Caco-2 (cell line): ENCODE data around the gene KLHL29. TPM values are rescaled to one million over a fixed set of nuclear protein-coding genes. Genes with fewer than 3 reads are reported as not detected.

Experiments used
- BruUV-seq: library from RNA; stranded (reverse); fragments of 400-500 nt; replicated peaks from 2 replicates; lab custom pipeline; 2021; lab: Mats Ljungman, UMichigan
- CTCF ChIA-PET: fragments of 300-600 bp; sonication (Branson Sonifier 250); formaldehyde crosslinking; loops from one replicate; lab custom pipeline; 2022; ENCODE audit warnings: antibody characterized with exemption; lab: Charles Lee
- POLR2A ChIA-PET: fragments of 300-600 bp; sonication (Branson Sonifier 250); formaldehyde crosslinking; loops from one replicate; lab custom pipeline; 2022; ENCODE audit warnings: antibody characterized with exemption; lab: Charles Lee
- DNase-seq, 2 experiments: peaks; one replicate each; pipeline versions ENCODE4 v3.0.0 to v3.0.0-alpha.2; 2020 to 2022
- H3K27me3 ChIP-seq: replicated peaks from 2 replicates; pipeline ENCODE4 v1.6.0; 2011; ENCODE audit warnings: low read length; ENCODE audit not compliant: control insufficient read depth, insufficient read depth
- H3K36me3 ChIP-seq: 2 replicates; pipeline ENCODE4 v1.5.1; 2011; ENCODE audit warnings: low read length; ENCODE audit not compliant: control insufficient read depth, insufficient read depth
- H3K4me1 ChIP-seq: fragments of 250-450 bp; sonication (Bioruptor Pico); 2 replicates; pipeline ENCODE4 v1.5.1; 2020; ENCODE audit warnings: mild to moderate bottlenecking
- H3K4me3 ChIP-seq: 2 replicates; pipeline ENCODE4 v1.5.1; 2011; ENCODE audit warnings: low read depth, mild to moderate bottlenecking, control low read depth, low read length
- H3K9me3 ChIP-seq: fragments of 250-450 bp; sonication (Bioruptor Pico); 2 replicates; pipeline ENCODE4 v1.5.1; 2020; ENCODE audit warnings: mild to moderate bottlenecking, moderate library complexity
- H3K27ac Mint-ChIP-seq: one replicate; pipeline ENCODE4 v1.8.0; 2022; ENCODE audit warnings: mixed read lengths; ENCODE audit not compliant: unreplicated experiment
- H3K27me3 Mint-ChIP-seq: one replicate; pipeline ENCODE4 v1.8.0; 2022; ENCODE audit warnings: mixed read lengths; ENCODE audit not compliant: insufficient read depth, unreplicated experiment
- H3K36me3 Mint-ChIP-seq: one replicate; pipeline ENCODE4 v1.8.0; 2022; ENCODE audit warnings: mild to moderate bottlenecking, mixed read lengths; ENCODE audit not compliant: insufficient read depth, unreplicated experiment
- H3K4me1 Mint-ChIP-seq: one replicate; pipeline ENCODE4 v1.8.0; 2022; ENCODE audit warnings: low read depth, mixed read lengths; ENCODE audit not compliant: unreplicated experiment
- H3K4me3 Mint-ChIP-seq: one replicate; pipeline ENCODE4 v1.8.0; 2022; ENCODE audit warnings: mild to moderate bottlenecking, moderate library complexity, mixed read lengths; ENCODE audit not compliant: unreplicated experiment
- H3K9me3 Mint-ChIP-seq: one replicate; pipeline ENCODE4 v1.8.0; 2022; ENCODE audit warnings: mixed read lengths; ENCODE audit not compliant: unreplicated experiment
- intact Hi-C: fragments of 100-400 bp; cut with micrococcal nuclease; formaldehyde crosslinking; loops from one replicate; pipeline ENCODE4 v1.10.0; 2022; ENCODE audit not compliant: unreplicated experiment
- total RNA-seq: library from RNA; stranded (reverse); gene quantifications from 2 replicates; pipeline ENCODE4 v1.2.3, GENCODE V29; 2022
- TF ChIP-seq, protein P1 (sequence below), 2 experiments: fragments of 200-600 bp in 1 of 2; IDR thresholded peaks; 1 replicate in 1 of 2; 2 replicates in 1 of 2; pipeline versions ENCODE4 v1.5.1 to v1.8.0; 2011 to 2022; ENCODE audit warnings: antibody characterized with exemption in 1 of 2, control low read depth in 1 of 2, inconsistent platforms in 1 of 2, low read depth in 1 of 2, low read length in 1 of 2, mild to moderate bottlenecking in 1 of 2, moderate library complexity in 1 of 2; ENCODE audit not compliant: insufficient read depth in 1 of 2, severe bottlenecking in 1 of 2, unreplicated experiment in 1 of 2

Gene KLHL29
- total RNA-seq, 1 experiment from 2014 or later, result 0.61 TPM

DNA sequence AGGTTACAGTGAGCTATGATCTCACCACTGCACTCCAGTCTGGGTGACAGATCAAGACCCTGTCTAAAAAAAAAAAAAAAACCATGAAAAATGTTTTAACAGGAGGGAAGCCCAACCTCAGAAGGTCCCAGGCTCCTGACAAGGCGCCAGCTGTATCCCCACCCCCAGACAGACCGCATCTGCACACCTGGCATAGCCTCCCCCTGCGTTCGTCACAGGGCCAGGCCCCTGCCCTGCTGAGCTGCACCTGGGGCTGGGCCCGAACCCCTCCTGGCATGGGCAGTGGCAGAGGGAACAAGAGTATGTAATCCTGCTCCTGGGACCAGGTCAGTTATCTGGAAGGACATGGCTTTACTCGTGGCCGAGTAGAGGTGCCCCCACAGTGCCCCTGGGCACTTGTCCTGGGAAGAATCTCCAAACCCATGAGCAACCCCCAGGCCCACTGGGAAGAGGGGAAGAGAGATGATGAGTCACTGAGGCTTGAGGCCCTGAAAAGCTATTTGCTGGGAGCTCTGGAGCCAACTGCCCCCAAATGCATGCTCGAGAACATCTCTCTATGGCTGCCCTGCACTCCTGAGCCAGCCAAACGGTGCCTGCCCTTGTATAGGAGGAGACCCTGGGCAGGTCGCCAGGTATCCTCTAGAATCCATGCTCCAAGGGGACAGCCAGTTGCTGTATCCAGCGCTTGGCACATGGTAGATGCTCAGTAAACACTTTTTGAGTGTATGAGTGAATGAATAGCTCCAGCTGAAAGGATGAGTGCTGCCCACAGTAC lies 276.5 kb downstream of the KLHL29 start:
- Mint-ChIP-seq H3K4me1 (no peaks in the 10 kb centered on the region), H3K27me3 (no peaks in the 10 kb centered on the region), H3K4me3 (no peak overlapping the region), H3K36me3 (no peaks in the 10 kb centered on the region), H3K9me3 (no peaks in the 10 kb centered on the region), H3K27ac (no peak overlapping the region)
- Histone ChIP-seq H3K27me3 (no peaks in the 10 kb centered on the region), H3K4me3 (no peak overlapping the region), H3K9me3 (no peaks in the 10 kb centered on the region), H3K36me3 (no peaks in the 10 kb centered on the region), H3K4me1 (peaks cover 9% of the 10 kb centered on the region)
- no TSS peak for BruUV-seq
- TF ChIP-seq, protein P1, sequence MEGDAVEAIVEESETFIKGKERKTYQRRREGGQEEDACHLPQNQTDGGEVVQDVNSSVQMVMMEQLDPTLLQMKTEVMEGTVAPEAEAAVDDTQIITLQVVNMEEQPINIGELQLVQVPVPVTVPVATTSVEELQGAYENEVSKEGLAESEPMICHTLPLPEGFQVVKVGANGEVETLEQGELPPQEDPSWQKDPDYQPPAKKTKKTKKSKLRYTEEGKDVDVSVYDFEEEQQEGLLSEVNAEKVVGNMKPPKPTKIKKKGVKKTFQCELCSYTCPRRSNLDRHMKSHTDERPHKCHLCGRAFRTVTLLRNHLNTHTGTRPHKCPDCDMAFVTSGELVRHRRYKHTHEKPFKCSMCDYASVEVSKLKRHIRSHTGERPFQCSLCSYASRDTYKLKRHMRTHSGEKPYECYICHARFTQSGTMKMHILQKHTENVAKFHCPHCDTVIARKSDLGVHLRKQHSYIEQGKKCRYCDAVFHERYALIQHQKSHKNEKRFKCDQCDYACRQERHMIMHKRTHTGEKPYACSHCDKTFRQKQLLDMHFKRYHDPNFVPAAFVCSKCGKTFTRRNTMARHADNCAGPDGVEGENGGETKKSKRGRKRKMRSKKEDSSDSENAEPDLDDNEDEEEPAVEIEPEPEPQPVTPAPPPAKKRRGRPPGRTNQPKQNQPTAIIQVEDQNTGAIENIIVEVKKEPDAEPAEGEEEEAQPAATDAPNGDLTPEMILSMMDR (IDR thresholded peaks at IDR 0.05; ENCODE audit: insufficient read depth in 1 of 2, low read depth in 1 of 2, low read length in 1 of 2, severe bottlenecking in 1 of 2, unreplicated experiment in 1 of 2), result no peak
- ChIA-PET CTCF (interaction anchor here (0.7 to 0.8 kb wide), 3 partner anchors 13 to 371 kb away, joined by 3 to 4 read pairs (median 3); no protein-coding TSS in a partner anchor), POLR2A (no interaction called here)
- intact Hi-C loops, result no loop called here
- no peak for DNase-seq

GRCh38 chr2:23662466-23662865 lies 277.5 kb downstream of the KLHL29 start:
- Mint-ChIP-seq H3K4me1 (no peaks in the 10 kb centered on the region), H3K27me3 (no peaks in the 10 kb centered on the region), H3K4me3 (no peak overlapping the region), H3K27ac (no peak overlapping the region), H3K36me3 (no peaks in the 10 kb centered on the region), H3K9me3 (no peaks in the 10 kb centered on the region)
- DNase-seq, result no peak
- TF ChIP-seq, protein P1 (IDR thresholded peaks at IDR 0.05; ENCODE audit: insufficient read depth in 1 of 2, low read depth in 1 of 2, low read length in 1 of 2, severe bottlenecking in 1 of 2, unreplicated experiment in 1 of 2), result no peak
- H3K36me3 ChIP-seq, result no peaks in the 10 kb centered on the region
- H3K4me3 ChIP-seq, result no peak overlapping the region
- POLR2A ChIA-PET, result no interaction called here
- H3K9me3 ChIP-seq, result no peaks in the 10 kb centered on the region
- BruUV-seq, result no TSS peak
- CTCF ChIA-PET, result no interaction called here
- intact Hi-C loops, result no loop called here
- no peaks in the 10 kb centered on the region for H3K27me3 ChIP-seq
- H3K4me1 ChIP-seq, result peaks cover 9% of the 10 kb centered on the region

DNA sequence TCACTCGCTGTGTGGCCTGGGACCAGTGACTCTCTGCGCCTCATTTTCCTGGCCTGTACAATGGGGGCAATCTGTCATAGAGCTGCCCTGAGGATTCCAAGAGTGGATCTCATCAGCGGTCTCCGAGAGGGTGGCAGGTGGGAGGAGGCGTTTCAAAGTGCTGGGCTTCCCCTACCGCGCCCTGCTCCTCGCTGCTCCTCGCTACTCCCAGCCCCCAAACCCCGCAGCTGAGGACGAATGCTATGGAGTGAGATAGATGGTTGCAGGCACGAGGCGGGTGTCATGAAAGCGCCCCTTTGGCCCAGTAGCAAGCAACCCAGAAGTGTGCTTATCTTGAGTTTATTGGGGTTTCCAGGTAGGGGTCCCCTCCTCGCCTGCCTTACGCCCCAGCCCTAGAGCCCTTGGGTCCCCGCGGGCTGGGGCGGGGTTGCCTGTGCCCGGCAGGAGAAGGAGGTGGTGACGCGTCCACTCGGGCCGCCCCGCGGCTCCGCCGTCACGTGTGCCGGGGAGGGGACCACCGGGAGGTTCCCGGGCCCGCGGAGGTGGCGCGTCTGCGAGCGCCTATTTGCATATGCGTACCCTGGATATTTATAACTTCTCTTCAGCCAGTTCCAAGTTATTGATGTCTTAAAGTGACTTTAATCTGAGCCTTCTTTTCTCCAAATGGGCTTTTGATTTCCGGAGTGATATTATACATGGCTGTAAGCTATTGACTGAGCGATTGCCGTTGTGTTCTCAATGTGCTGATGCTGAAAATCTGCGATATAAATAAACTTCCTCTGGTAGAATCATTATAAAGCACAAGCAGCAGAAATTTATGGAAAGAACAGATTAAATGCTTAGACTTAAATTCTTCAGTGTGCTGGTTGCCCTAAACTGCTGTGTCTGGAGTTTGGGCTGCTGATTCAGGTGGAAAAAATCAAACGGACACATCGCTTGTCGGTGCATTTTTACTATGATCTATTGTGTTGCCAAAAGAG lies 278.3 kb downstream of the KLHL29 start:
- BruUV-seq, result no TSS peak
- Mint-ChIP-seq H3K36me3 (no peaks in the 10 kb centered on the region), H3K4me1 (no peaks in the 10 kb centered on the region), H3K27ac (no peak overlapping the region), H3K9me3 (no peaks in the 10 kb centered on the region), H3K27me3 (no peaks in the 10 kb centered on the region), H3K4me3 (no peak overlapping the region)
- Histone ChIP-seq H3K4me3 (no peak overlapping the region), H3K4me1 (peaks cover 8% of the 10 kb centered on the region), H3K27me3 (no peaks in the 10 kb centered on the region), H3K9me3 (no peaks in the 10 kb centered on the region), H3K36me3 (no peaks in the 10 kb centered on the region)
- TF ChIP-seq, protein P1 (IDR thresholded peaks at IDR 0.05; ENCODE audit: insufficient read depth in 1 of 2, low read depth in 1 of 2, low read length in 1 of 2, severe bottlenecking in 1 of 2, unreplicated experiment in 1 of 2), result no peak
- CTCF ChIA-PET, result no interaction called here
- POLR2A ChIA-PET, result no interaction called here
- DNase-seq, result no peak
- intact Hi-C loops, result no loop called here
